Right kidney (tissue), 9 donors: Measurements from ENCODE around the gene HTR1A.
A peak's percentile ranks its signal among the peaks of the same experiment; 100 is the strongest.

Source experiments
- DNase-seq: peaks from one replicate; pipeline ENCODE4 v3.0.0-alpha.2; 2016
- long read RNA-seq, 8 donors: transcript quantifications; one replicate each; lab custom pipeline, GENCODE V29; 2026

The HTR1A gene
- long read RNA-seq, donor 1, result 0 reads
- long read RNA-seq, donor 2, result 0 reads
- long read RNA-seq, donor 3, result 0 reads
- long read RNA-seq, donor 4, result 0 reads
- long read RNA-seq, donor 5, result 0 reads
- long read RNA-seq, donor 6, result 0 reads
- long read RNA-seq, donor 7, result 0 reads
- long read RNA-seq, donor 8, result 0 reads

DNA sequence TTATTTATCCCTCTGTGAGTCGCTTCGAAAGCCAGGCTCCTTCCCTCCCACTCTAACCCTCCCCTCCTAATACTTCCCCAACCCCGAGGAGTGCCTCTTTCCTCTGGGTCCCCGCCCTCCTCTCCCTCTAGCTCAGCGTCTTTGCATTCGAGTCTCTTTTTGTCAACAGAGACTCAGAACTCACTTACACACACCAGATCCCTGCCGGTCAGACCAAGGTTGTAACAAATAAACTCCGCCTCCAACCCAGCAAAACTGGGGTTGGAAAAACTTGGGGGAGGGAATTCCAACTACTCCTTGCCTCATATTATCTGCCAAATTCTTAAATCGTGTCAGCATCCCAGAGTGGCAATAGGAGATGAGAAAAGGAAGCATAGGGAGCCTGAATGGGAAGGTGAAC is at the start of gene HTR1A:
TSS of gene HTR1A (minus strand) at position 167 of the 400 bp plus-strand sequence. CDS start 726 bp downstream, outside the sequence.
- DNase-seq, result no peak

- no peak for DNase-seq
These were observed 41.7 kb upstream of the HTR1A start for GRCh38 chr5:64003966-64004365.

DNA sequence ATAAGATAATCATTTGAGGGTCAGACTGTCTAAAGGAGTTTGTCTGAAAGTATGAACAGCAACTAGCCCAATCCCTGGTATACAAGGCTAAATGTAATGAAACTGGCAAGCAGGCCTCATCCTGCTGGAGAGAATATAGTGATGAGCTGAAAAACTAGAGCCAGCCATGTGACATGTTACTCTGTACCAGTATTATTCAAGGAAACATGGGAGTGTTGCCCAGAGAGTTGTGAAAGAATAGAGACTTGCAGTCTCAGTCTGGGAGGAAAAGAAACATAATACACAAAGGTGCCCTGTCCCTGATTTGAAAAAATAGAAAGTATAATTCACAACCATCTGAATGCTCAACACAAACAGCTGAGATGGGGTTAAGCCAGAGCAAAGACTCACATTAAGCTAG is 37.9 kb upstream of the HTR1A start:
- DNase-seq, result no peak

DNA sequence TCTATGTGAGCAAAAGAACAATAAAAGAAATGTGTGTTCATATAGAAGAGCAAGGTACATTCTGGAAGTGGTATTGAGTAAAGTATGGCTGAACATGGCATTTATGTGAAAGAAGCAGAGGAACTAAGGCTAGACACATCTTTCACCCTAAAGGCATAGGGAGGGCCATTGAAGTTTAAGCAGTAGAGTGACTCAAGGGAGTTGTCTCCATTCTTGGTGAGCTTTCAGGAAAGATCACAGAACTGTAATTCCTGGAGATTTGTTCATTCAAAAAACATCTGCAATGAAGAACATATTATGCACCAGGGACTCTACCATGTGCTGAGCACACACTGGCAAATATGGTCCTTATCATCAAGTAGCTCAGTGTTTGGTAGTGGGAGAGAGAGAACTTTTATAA is 24.8 kb upstream of the HTR1A start:
- DNase-seq, result no peak

- DNase-seq, result no peak
These were observed 19.6 kb upstream of the HTR1A start for GRCh38 chr5:63981864-63982263.

DNA sequence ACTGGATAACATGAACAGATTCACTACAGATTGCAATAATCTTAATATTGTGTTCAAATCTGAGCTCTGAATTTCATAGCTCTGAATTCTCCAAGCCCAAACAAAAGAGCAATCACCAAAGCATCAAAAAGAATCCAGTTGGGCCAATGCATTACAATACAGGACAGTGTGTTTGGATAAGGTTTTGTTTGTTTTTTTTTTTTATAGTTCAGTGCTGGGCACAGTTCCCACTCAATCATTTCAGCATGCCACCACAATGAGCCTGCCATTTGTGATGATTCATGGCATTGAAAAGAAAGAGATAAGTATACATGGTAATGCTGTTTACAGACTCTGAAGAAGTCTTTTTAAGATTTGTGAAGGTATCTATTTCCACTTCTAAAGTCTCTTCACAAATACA is 1.7 kb upstream of the HTR1A start:
- no peak for DNase-seq

DNA sequence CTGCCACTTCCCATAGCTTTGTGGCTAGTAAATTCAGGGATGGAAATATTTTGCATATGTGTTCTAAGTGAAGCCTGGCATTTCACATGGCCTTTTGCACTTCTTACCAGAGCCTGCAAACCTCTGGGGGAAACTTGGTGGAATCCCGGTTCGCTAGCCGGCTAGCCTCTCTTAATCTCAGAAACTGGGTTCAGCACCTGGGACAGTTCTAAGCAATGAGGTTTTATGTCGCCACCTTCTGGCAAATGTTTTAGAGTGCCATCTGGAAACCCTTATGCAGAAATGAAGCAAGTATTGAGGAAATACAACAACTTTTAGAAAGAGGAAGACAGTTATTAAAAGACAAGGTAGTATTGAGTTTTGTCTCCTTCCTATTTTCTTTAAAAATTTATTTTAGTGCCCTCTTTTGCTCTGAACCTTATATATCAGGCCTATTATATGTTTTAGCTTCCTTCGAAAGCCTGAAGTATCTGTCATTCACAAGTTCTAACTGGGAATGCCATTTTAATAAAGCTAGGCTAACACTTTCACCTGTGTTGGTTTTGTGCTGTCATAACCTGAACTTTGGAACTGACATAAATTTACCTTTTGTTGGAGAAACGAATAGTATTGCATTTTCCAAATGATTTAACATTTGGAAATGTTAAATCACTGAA is 963 bp upstream of the HTR1A start:
- DNase-seq, result peak; percentile 24

- DNase-seq, result no peak
These were observed 565 bp downstream of the HTR1A start for GRCh38 chr5:63961598-63962161.

DNA sequence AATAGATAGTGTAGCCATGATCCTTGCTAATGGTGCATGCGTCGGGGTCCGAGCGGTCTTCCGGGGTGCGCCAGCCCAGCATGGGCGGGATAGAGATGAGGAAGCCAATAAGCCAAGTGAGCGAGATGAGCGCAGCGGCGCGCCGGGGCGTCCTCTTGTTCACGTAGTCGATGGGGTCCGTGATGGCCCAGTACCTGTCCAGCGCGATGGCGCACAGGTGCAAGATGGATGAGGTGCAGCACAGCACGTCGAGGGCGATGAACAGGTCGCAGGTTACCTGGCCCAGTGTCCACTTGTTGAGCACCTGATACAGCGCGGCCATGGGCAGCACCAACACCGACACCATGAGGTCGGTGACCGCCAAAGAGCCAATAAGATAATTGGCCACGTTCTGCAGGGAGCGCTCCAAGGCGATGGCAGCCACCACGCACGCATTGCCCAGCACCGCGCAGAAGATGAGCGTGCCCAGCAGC is 1.1 kb downstream of the HTR1A start:
- DNase-seq, result no peak

DNA sequence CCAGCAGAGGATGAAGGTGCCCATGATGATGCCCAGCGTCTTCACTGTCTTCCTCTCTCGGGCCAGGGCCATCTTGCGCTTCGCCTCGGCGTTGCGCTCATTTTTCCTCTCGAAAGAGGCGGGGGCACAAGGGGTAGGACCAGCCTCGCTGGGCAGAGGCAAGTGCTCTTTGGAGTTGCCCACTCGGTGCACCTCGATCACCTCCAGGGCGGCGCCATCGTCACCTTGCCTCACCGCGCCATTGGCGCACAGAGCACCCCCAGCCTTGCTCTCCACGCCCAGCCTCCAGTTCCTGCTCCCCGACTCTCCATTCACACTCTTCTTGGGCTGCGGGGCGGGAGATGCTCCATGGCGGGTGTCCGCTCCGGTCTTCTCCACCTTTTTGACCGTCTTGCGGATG is 1.6 kb downstream of the HTR1A start:
- no peak for DNase-seq

- peak; percentile 12 for DNase-seq
These were observed 2.9 kb downstream of the HTR1A start for GRCh38 chr5:63959177-63959982.

DNA sequence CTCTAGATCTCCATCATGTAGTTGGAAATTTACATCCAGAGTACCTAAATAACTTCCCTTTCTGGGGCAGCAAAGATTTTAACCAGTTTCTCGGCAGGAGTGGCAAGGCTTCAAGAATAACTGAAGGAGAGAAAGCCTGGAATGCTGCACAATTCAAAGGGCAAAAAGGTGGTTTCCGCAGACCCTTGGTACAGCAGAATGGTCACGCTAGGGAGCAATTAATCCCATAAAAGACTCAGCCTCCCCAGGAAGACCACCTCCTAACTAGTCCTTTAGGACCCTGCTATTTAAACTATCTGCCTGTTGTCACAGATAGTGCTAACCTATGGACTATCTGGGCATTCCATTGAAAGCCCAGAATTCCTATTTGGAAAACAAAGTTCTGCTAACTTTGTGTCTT is 3.6 kb downstream of the HTR1A start:
- DNase-seq, result no peak

- no peak for DNase-seq
These were observed 4.6 kb downstream of the HTR1A start for GRCh38 chr5:63957617-63958016.

DNA sequence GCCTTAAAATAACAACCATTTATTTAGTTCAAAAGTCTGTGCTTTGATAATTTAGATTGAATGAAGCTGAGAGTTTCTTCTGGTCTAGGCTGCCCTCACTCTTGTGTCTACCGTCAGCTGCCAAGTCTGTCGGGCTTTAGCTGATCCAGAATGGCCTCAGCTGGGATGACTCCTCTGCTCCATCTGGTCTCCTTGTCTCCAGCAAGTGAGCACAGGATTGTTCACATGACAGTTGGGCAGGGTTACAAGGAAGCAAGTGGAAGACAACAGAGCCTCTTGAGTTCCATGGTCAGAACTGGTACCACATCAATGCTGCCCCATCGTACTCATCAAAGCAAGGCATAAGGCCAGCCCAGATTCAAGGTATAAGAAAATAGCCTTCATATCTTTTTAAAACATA is 9.0 kb downstream of the HTR1A start:
- DNase-seq, result no peak

GRCh38 chr5:63935103-63935502 is 27.1 kb downstream of the HTR1A start:
- DNase-seq, result no peak

GRCh38 chr5:63931836-63932235 is 30.4 kb downstream of the HTR1A start:
- no peak for DNase-seq

DNA sequence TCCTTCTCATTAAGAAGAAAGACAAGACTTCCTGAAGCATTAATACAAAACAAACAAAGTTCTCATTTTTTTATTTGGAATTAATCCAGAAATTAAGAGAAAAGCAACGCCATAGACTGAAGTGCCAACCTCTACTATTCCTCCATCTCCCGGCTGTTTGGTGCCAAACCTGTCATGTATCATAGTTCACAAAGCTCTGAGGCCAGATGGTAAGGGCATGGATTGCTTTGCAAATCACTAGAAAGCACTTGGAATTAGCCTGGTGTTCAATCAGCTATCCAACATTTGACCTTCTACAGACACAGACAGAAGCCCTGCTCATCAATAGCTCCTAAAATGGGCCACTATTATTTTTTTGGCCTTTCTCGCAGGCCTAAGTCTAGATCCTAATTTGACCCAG is 33.8 kb downstream of the HTR1A start:
- DNase-seq, result no peak

- no peak for DNase-seq
These were observed 38.3 kb downstream of the HTR1A start for GRCh38 chr5:63923914-63924313.

- DNase-seq, result no peak
These were observed 42.3 kb downstream of the HTR1A start for GRCh38 chr5:63919763-63920478.

DNA sequence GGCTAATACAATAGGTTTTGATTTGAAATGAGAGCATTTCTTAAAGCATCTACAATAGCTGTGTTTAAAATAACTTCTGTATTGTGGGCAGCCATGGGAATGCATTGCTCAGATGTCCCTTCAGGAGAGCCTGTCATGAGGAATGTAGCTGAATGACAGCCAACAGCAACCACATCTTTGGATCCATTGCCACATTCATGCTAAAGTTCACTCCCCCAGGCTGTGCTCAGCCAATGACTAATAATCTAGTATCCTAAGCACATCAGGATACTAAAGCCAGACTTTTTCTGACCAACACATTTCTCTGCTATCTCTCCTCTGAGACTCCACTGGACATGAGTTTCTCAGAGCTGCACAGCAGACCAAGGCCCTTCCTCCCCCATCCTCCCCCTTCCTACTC is 45.5 kb downstream of the HTR1A start:
- no peak for DNase-seq

GRCh38 chr5:63911871-63912270 is 50.4 kb downstream of the HTR1A start:
- no peak for DNase-seq
